Neural cell (in vitro differentiated cells): ENCODE data around the gene FSIP1.

Experiments used
- EP300 ChIP-seq: fragments of 450-650 bp; conservative IDR thresholded peaks from 2 replicates; pipeline ENCODE4 v1.6.1; 2014; ENCODE audit warnings: antibody characterized with exemption, mild to moderate bottlenecking, moderate library complexity; ENCODE audit not compliant: poor library complexity, severe bottlenecking
- EZH2 ChIP-seq: fragments of 200-600, 300-800 bp; shearing (Covaris generic), sonication (generic); IDR thresholded peaks from 2 replicates; pipeline ENCODE4 v1.6.1; 2014; ENCODE audit warnings: antibody characterized with exemption, low read length, borderline replicate concordance, mild to moderate bottlenecking; ENCODE audit not compliant: insufficient read depth, poor library complexity, severe bottlenecking
- POLR2AphosphoS5 ChIP-seq: IDR thresholded peaks from 2 replicates; pipeline ENCODE4 v1.6.1; 2012
- RAD21 ChIP-seq: fragments of 450-650 bp; conservative IDR thresholded peaks from 2 replicates; pipeline ENCODE4 v1.6.1; 2014; ENCODE audit warnings: antibody characterized with exemption, mild to moderate bottlenecking, moderate library complexity
- REST ChIP-seq: IDR thresholded peaks from 2 replicates; pipeline ENCODE4 v1.6.1; 2012; ENCODE audit warnings: borderline replicate concordance
- SMC3 ChIP-seq: fragments of 450-650 bp; conservative IDR thresholded peaks from 2 replicates; pipeline ENCODE4 v1.6.1; 2014; ENCODE audit warnings: antibody characterized with exemption, mild to moderate bottlenecking, moderate library complexity; ENCODE audit not compliant: poor library complexity
- TAF1 ChIP-seq: IDR thresholded peaks from 2 replicates; pipeline ENCODE4 v1.6.1; 2012; ENCODE audit warnings: low read depth
- TF ChIP-seq, protein P1 (sequence below): fragments of 450-650 bp; IDR thresholded peaks from 2 replicates; pipeline ENCODE4 v1.5.1; 2014; ENCODE audit warnings: antibody characterized with exemption, mild to moderate bottlenecking, moderate library complexity; ENCODE audit not compliant: poor library complexity, severe bottlenecking

DNA sequence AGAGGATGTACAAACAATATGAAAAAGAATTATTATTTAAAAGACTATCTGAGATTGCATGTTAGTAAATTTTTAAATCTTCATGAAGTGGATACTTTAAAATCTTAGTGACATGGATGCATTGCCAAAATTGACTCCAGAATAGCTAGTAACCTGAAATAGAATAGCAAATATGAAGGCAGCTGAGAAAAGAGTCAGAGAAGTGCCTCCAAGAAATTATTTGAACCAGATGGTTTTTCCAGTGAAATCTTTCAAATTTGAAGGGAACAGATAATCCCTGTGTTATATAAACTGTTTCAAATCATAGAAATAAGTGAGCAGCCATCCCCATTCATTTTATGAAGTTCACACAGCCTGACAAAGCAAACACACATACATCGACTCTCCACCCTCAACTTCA, 29.6 kb downstream of the FSIP1 start:
- TF ChIP-seq, protein P1, sequence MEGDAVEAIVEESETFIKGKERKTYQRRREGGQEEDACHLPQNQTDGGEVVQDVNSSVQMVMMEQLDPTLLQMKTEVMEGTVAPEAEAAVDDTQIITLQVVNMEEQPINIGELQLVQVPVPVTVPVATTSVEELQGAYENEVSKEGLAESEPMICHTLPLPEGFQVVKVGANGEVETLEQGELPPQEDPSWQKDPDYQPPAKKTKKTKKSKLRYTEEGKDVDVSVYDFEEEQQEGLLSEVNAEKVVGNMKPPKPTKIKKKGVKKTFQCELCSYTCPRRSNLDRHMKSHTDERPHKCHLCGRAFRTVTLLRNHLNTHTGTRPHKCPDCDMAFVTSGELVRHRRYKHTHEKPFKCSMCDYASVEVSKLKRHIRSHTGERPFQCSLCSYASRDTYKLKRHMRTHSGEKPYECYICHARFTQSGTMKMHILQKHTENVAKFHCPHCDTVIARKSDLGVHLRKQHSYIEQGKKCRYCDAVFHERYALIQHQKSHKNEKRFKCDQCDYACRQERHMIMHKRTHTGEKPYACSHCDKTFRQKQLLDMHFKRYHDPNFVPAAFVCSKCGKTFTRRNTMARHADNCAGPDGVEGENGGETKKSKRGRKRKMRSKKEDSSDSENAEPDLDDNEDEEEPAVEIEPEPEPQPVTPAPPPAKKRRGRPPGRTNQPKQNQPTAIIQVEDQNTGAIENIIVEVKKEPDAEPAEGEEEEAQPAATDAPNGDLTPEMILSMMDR: no peak
- TF ChIP-seq EP300 (no peak), RAD21 (no peak), POLR2AphosphoS5 (no peak), TAF1 (no peak), EZH2 (no peak), REST (no peak), SMC3 (no peak)
